ENCODE data around the gene RPL28.
"Not testable (repeated sequence)": the region's sequence is repeated elsewhere in the genome, so short reads cannot be mapped to it uniquely, and the experiment has no call there.

DNA sequence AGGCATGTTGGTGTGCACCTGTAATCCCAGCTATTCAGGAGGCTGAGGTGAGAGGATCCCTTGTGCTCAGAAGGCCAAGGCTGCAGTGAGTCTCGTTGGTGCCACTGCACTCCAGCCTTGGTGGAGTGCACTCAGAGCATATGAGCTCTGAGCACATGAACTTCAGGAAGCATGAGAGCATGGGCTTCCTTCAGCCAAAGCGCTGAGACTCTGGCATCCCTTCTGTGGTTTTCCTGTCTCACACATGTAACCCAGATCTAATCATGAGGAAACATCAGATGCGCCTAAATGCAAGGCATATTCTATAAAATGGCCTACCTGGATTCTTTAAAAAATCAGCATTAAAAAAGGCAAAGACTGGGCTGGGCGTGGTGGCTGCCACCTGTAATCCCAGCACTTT lies 35.5 kb downstream of the RPL28 start:
- TF ChIP-seq CTCF (IDR thresholded peaks at IDR 0.05; ENCODE audit: insufficient read depth, low read length); POLR2AphosphoS5 (IDR thresholded peaks at IDR 0.05; ENCODE audit: low read depth); GABPA (IDR thresholded peaks at IDR 0.05; ENCODE audit: low read depth): not testable (repeated sequence)
- TF ChIP-seq, protein P1, sequence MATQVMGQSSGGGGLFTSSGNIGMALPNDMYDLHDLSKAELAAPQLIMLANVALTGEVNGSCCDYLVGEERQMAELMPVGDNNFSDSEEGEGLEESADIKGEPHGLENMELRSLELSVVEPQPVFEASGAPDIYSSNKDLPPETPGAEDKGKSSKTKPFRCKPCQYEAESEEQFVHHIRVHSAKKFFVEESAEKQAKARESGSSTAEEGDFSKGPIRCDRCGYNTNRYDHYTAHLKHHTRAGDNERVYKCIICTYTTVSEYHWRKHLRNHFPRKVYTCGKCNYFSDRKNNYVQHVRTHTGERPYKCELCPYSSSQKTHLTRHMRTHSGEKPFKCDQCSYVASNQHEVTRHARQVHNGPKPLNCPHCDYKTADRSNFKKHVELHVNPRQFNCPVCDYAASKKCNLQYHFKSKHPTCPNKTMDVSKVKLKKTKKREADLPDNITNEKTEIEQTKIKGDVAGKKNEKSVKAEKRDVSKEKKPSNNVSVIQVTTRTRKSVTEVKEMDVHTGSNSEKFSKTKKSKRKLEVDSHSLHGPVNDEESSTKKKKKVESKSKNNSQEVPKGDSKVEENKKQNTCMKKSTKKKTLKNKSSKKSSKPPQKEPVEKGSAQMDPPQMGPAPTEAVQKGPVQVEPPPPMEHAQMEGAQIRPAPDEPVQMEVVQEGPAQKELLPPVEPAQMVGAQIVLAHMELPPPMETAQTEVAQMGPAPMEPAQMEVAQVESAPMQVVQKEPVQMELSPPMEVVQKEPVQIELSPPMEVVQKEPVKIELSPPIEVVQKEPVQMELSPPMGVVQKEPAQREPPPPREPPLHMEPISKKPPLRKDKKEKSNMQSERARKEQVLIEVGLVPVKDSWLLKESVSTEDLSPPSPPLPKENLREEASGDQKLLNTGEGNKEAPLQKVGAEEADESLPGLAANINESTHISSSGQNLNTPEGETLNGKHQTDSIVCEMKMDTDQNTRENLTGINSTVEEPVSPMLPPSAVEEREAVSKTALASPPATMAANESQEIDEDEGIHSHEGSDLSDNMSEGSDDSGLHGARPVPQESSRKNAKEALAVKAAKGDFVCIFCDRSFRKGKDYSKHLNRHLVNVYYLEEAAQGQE (IDR thresholded peaks at IDR 0.05; ENCODE audit: insufficient replicate concordance, low read depth) = not testable (repeated sequence)
